GM18511 (cell line): Measurements from ENCODE around the gene PCDH20.
"Not testable (repeated sequence)": the region's sequence is repeated elsewhere in the genome, so short reads cannot be mapped to it uniquely, and the experiment has no call there.

Experiments
- ATAC-seq: cut with Tn5 transposase; IDR thresholded peaks from one replicate; pipeline ENCODE4 v1.9.1; 2021; ENCODE audit warnings: mild to moderate bottlenecking, moderate library complexity; ENCODE audit not compliant: unreplicated experiment

The PCDH20 gene

GRCh38 chr13:61415749-61416148 lies at the start of gene PCDH20:
Gene PCDH20, minus strand, starts transcription at chr13:61415849. Its CDS starts 691 bp downstream, at chr13:61415158.
- no peak for ATAC-seq

- no peak for ATAC-seq
Measured at GRCh38 chr13:61463024-61463423, 47.4 kb upstream of the PCDH20 start.

- no peak for ATAC-seq
Measured at GRCh38 chr13:61453121-61453520, 37.5 kb upstream of the PCDH20 start.

- no peak for ATAC-seq
Measured at GRCh38 chr13:61432029-61432428, 16.4 kb upstream of the PCDH20 start.

- ATAC-seq: no peak
Measured at GRCh38 chr13:61423915-61424314, 8.3 kb upstream of the PCDH20 start.

GRCh38 chr13:61417086-61417570 lies 1.5 kb upstream of the PCDH20 start:
- ATAC-seq: no peak

- ATAC-seq: no peak
Measured at GRCh38 chr13:61415058-61415721, 459 bp downstream of the PCDH20 start.

- ATAC-seq: no peak
Measured at GRCh38 chr13:61414686-61415057, 977 bp downstream of the PCDH20 start.

- ATAC-seq: no peak
Measured at GRCh38 chr13:61413572-61414535, 1.8 kb downstream of the PCDH20 start.

GRCh38 chr13:61410669-61411297 lies 4.9 kb downstream of the PCDH20 start:
- ATAC-seq: no peak

GRCh38 chr13:61410266-61410665 lies 5.4 kb downstream of the PCDH20 start:
- no peak for ATAC-seq

- ATAC-seq: no peak
Measured at GRCh38 chr13:61408571-61408970, 7.1 kb downstream of the PCDH20 start.

- no peak for ATAC-seq
Measured at GRCh38 chr13:61406275-61406674, 9.4 kb downstream of the PCDH20 start.

GRCh38 chr13:61396121-61396520 lies 19.5 kb downstream of the PCDH20 start:
- no peak for ATAC-seq

GRCh38 chr13:61391426-61391825 lies 24.2 kb downstream of the PCDH20 start:
- ATAC-seq: no peak

- no peak for ATAC-seq
Measured at GRCh38 chr13:61387694-61388093, 28.0 kb downstream of the PCDH20 start.

- no peak for ATAC-seq
Measured at GRCh38 chr13:61383111-61383510, 32.5 kb downstream of the PCDH20 start.

GRCh38 chr13:61370520-61370919 lies 45.1 kb downstream of the PCDH20 start:
- ATAC-seq: no peak

- not testable (repeated sequence) for ATAC-seq
Measured at GRCh38 chr13:61364690-61365089, 51.0 kb downstream of the PCDH20 start.

GRCh38 chr13:61362522-61362921 lies 53.1 kb downstream of the PCDH20 start:
- ATAC-seq: no peak
